Astrocyte of the hippocampus (primary cell): ENCODE data around the gene CAMKV.
A peak's percentile ranks its signal among the peaks of the same experiment; 100 is the strongest.
"Not testable (repeated sequence)": the region's sequence is repeated elsewhere in the genome, so short reads cannot be mapped to it uniquely, and the experiment has no call there.

Experiments used
- DNase-seq: peaks from one replicate; pipeline ENCODE4 v3.0.0; 2011; ENCODE audit warnings: low read depth, low spot score

The CAMKV gene, protein sequence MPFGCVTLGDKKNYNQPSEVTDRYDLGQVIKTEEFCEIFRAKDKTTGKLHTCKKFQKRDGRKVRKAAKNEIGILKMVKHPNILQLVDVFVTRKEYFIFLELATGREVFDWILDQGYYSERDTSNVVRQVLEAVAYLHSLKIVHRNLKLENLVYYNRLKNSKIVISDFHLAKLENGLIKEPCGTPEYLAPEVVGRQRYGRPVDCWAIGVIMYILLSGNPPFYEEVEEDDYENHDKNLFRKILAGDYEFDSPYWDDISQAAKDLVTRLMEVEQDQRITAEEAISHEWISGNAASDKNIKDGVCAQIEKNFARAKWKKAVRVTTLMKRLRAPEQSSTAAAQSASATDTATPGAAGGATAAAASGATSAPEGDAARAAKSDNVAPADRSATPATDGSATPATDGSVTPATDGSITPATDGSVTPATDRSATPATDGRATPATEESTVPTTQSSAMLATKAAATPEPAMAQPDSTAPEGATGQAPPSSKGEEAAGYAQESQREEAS

DNA sequence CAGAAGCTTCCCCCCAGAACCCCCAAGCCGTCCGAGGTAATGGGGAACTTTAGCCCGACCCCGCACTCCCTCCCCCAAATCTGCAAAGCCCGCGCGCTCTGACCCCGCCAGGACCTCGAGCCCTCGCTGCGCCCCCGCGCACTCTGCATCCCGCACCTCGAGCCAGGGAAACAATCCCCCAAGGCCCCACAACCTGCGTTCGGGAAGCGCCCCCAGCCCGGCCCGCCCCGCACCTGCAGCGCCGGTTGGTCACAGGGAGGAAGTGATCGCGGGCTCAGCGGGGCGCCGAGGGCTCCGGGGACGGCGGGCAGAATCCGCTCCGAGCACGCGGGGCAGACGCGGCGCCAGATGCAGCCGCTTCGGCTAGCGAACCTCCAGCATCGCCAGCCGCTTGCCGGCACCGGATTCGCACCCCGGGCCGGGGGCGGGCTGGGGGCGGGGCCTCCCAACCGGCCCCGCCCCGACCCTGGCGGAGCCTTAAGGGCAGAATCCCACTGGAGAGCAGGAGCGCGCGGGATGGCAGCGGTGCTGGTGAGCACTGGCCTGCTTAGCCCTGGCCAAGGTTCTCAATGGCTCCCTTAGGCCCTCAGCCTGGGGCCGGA is at the start of gene CAMKV:
CAMKV (minus strand) TSS at position 382 of the 602 bp plus-strand sequence. CDS start 7,518 bp downstream, outside the sequence.
- DNase-seq = peak; percentile 25

DNA sequence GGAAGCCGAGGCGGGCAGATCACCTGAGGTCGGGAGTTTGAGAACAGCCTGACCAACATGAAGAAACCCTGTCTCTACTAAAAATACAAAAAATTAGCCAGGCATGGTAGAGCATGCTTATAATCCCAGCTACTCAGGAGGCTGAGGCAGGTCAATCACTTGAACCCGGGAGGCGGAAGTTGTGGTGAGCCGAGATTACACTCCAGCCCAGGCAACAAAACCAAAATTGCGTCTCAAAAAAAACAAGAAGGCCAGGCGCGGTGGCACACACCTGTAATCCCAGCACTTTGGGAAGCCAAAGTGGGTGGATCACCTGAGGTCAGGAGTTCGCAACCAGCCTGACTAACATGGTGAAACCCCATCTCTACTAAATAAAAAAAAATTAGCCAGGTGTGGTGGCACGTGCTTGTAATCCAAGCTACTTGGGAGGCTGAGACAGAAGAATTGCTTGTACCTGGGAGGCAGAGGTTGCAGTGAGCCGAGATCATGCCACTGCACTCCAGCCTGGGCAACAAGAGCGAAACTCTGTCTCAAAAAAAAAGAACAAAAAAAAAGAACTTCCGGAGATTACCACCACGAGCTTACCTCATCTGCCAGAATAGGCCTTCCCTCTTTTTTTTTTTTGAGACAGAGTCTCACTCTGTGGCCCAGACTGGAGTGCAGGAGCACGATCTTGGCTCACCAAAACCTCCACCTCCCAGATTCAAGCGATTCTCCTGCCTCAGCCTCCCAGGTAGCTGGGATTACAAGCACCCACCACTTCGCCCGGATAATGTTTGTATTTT is 48.3 kb upstream of the CAMKV start:
- not testable (repeated sequence) for DNase-seq

DNA sequence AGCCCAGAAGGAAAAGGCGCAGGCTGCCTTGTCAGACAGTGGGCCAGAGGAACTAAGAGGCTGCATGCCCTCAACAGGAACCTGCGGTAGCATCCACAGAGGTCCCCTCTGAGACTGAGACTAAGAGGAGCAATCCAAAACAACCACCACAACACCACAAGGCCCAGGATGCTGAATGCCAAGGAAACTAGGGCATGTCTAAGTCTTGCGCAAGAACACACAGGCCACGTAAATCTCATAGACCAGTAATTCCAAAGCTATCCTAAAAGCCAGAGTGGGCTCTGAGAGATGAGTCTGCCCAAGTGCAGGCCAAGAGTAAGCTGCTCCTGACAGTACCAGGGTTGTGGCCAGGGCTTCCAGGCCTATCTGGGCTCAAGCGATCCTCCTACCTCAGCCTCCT is 47.0 kb upstream of the CAMKV start:
- no peak for DNase-seq

DNA sequence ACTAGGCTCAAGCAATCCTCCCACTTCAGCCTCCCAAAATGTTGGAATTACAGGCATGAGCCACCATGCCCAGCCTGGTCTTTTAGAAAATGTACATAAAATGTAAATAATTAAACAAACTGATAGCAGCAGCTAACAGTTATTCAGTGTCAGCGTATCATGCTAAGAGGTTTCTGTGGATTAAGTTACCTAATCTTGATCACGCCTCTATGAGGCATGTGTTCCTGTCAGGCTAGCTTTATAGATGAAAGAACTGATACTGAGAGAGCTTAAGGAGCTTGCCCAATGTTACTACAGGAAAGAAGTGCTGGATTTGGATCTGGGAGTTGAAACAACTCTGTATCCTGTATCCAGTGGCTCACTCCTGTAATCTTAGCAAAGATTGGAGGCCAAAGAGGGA is 45.2 kb upstream of the CAMKV start:
- DNase-seq = no peak

DNA sequence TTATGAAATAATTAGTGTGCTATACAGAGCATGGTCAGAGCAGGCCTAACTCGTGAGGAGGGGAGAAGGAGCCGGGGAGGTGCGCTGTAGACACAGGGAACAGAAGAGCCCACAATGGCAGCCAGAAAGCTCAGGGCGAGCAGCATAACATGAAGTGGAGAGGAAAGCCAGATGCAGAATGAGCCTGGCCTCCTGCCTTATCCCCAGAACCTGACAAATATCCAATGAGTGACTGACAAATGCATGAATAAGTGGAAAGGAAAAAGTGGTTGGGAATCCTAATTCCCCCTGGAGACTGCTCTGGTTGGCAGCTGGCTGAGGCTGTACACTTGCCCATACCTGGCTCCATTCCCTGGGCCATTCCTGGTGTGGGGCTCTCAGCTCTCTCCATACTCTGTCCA is 43.2 kb upstream of the CAMKV start:
- peak; percentile 54 for DNase-seq

DNA sequence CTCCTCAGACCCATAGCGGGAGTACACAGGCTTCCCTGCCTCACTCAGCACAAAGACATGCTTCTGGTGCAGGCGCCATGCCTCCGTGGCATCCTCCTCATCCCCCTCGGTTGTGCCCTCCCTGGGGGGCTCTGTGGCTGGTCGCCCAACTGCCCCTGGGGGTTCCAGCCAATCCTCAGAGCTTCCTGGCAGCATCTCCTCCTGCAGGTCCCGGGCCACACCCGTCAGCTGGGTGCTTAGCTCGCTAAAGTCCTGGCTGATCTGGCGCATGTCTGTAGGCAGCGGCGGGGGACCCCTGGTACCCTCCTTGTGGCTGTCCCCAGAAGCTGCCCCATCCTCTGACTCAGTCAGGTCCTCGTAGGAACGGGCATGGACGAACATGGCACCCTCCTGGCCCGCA is 41.9 kb upstream of the CAMKV start:
- DNase-seq = no peak

DNA sequence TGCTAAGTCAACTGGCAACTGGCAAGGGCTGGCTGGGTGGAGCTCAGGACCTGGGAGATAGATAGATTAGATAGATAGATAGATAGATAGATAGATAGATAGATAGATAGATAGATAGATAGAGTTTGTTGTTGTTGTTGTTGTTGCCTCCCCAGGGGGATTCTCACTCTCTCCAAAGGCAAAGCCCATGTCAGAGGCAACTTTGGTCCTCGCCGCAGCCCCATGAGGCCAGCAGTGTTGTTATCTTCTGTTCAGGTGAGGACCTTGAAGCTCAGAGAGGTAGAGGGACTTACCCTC is 41.4 kb upstream of the CAMKV start:
- DNase-seq = no peak

DNA sequence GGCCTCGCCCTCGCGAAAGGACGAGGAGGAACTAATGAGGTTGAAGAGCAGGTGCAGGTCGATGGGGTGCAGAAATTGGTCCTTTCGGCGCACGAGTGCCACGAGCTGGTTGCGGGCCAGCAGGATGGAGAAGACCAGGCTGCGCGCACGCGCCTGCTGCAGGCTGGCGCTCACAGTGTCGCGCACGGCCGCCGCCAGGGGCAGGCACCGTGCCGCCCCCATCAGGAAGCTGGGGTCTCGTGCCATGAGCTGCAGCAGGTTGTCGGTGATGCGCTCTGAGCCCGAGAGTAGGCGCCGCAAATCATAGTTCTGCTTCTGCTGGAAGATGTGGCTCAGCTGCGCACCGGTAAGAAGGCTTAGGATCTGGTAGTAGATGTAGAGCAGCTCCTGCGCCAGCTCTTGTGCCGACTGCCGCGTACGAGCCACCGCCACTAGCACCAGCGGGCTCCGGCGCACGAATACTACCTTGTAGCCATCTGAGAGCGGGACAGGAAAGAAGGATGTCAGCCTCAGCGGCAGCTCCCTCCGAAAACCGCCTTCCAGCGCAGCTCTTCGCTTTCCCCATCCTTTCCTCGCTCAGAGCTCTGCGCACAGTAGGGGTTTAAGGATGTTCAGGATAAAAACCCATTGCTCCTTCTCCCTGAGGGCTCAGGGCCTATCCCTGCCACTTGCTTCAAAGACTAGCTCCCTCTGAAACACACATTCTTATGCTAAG is 40.9 kb upstream of the CAMKV start:
- DNase-seq = no peak

DNA sequence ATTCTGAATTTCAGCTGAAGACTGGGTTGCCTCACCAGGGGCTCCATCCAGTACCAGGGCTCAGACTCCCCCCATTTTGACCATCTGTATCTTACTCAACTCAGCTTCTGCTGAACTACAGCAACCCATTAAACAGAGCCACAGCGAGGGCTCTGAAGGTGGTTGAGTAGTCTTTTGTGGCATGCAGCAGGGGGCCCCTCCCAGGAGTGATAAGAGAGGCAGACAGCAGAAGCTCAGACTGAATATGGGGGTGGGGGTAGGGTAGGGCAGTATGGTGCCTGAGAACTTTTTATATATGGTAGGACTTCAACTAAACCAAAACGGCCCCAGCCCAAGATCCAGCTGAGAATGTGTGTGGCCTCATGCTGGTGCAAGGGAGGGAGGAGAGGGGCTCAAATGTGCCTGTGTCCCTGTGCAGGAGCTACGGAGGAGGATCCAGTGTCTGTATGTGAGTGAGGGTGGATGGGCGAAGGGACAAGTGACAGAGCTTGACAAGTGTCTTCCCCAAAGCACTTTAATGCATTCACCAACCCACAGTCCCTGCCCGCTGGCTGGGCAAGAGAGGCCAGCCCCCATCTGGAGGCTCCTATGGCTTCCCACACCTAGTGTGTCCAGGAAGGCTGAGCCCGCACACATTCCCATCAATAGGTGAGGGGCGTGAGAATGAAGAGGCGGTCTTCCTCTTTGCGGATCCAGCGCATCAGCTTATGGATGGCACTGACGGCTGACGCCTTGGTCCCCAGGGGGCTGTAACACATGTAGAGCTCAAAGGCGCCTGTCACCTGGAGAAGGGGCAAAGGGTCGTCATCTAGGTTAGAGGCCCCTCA is 38.9 kb upstream of the CAMKV start:
- no peak for DNase-seq

DNA sequence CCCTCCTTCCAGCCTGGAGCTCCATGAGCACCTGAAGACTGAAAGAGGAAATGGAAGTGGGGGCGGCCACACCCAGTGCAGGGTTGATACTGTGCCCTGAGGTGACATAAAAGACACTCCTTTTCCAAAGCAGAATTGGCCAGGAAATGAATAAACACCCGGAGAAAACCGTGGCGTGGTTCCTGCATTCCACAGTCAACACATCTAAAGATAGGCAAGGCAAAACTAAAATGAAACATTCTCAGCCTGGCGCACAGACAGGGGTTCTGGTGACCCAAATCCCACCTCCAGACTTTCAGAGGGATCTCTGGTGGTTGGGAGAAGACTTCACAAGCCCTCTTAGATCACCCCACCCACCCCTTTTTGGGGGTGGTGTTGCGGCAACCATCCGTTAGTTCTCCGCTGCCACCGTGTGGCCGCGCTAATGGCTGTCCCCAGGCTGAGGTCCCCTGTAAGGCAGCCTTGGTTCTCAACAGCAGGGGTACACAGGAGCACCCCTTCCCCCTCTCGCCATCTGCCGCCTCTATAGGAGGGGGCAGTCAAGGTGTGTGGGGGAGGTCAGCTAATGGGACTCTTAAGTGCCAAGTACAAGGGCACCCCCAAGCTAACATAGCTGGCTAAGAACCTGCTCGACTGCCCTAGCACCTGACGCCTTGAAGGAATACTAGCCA is 36.5 kb upstream of the CAMKV start:
- DNase-seq = peak; percentile 69

DNA sequence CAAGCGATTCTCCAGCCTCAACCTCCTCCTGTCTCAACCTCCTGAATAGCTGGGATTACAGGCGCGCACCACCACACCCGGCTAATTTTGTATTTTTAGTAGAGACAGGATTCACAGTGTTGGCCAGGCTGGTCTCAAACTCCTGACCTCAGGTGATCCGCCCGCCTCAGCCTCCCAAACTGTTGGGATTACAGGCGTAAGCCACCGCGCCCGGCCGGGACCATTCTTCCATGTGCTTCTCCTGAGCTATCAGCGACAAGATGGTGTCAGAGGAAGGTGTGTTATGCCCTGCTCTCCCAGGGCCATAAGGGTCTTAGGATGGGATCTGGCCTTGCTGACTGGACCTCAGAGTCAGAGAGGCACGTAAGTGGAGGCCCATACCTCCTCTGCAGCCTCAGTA is 34.7 kb upstream of the CAMKV start:
- DNase-seq = not testable (repeated sequence)

DNA sequence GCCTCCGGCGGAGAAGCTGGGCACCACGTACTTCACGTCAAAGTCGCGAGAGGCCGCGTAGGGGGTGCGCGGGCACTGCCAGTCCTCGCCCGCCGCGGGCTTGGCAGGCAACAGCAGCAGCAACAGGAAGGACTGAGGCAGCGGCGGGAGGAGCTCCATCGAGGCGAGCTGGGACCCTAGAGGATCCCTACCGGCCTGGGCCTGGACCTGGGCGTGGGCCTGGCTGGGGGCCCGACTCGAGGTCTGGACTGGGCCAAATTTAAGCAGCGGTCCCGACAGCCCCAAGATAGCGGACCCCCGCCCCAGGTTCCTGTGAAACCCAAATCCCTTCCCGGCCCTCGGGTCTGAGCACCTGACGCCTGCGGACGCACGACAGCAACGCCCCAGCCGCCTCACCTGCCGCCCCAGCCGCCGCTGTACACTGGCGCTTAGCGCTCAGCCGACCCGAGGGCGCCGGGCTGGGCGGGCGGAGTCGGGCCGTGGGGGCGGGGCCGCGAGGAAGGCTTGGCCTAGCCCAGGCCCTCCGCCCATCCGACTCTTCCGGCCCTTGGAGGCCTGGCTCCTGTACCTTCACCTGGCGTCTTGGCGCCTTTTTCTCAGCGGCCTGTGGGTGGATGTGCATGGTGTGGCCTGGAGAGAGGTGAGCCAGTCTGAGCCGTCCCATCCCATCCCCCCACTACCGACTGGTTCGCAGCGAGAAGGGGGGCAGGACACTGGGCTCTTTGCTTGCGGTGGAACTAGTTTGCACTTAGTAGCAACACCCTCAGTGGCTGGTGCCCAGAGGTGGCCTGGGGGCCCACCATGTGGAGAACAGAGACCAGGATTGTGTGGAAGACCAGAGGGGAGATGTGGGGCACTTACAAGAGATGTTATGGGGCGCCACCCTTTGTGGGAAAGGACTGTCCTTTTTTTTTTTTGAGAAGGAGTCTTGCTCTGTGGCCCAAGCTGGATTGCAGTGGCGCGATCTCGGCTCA is 34.0 kb upstream of the CAMKV start, which contains the start of gene MST1R:
MST1R (minus strand) TSS at position 423 of the 974 bp plus-strand sequence; CDS start at position 159, 264 bp downstream.
- DNase-seq = peak; percentile 44

DNA sequence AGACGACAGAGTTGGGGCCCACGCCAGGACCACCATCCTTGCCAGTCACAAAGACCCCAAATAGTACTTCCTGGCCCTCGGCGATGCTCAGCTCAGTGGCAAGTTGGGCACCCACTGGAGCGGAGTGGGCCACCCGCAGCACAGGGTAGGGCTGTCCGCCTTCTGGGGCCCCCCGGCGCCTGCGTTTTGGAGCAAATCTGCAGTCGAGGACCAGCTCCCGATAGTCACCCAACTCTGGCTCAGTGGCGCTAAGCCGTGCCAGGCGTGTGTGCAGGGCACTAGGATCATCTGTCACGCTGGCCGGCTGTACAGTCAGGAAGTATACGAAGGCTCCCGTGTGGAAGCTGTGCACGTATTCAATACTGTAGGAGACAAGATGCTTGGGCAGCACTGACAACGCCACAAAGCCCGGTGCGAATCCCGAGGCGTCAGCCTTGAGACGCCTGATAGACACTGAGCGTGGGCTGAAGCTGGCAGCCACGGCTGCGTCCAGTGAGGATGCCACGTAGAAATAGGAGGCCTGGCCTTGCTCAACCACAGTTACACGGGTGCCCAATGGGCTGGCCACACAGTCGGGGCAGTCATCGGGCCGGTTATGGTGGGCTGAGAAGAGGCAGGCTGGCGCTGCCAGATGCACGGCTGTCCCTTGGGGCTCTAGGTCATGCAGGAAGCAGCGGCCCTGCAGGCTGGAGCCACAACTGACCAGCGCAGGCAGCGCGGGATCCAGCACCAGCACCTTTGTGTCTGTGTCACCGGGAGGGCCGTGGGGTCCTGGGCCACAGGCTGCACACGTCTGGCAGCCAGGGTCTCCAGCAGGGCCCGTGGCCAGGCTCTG is 33.0 kb upstream of the CAMKV start:
- no peak for DNase-seq

DNA sequence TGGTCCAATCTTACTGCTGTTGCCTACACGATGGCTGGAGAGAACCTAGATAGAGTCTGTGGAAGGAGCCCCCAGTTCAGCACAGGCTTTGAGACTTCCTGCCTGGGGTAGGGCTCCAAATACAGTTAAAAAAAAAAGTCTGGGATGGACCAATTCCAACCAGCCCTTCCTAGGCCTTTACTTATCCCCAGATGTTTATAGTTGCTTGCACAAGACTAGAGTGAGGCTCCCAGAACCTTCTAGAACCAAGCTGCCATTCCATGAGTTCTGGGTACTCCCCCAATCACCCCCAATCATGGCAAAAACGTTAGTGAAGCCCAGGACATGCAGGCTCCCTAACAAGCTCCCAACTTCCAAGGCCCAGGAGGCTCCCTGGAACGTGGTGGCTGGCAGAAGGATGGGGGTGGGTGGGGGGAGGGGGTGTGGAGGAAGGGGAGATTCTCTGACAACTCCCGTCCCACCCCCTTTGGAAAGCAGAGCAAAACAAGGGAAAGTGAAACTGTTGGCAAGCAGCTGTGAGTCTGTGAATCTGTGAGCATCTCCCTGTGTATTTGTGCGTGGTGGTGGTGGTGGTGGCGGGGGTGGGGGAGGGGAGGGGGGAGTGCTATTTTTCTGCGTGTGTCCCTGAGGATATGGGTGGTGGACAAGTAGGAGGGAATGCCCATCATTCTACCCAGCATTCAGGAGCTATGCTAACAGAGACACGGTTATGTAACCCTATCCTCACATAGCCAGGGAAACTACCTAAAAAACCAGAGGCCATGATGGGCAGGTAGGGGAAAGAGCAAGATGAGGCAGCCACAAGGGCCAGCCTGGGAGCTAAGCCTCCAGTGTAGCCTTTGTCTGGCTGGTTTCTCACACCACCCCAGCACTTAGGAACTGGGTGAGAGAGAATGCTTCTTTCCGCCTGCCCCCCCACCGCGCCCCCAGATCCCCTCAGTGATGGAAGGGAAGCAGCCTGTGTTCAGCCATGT is 31.9 kb upstream of the CAMKV start:
- no peak for DNase-seq

DNA sequence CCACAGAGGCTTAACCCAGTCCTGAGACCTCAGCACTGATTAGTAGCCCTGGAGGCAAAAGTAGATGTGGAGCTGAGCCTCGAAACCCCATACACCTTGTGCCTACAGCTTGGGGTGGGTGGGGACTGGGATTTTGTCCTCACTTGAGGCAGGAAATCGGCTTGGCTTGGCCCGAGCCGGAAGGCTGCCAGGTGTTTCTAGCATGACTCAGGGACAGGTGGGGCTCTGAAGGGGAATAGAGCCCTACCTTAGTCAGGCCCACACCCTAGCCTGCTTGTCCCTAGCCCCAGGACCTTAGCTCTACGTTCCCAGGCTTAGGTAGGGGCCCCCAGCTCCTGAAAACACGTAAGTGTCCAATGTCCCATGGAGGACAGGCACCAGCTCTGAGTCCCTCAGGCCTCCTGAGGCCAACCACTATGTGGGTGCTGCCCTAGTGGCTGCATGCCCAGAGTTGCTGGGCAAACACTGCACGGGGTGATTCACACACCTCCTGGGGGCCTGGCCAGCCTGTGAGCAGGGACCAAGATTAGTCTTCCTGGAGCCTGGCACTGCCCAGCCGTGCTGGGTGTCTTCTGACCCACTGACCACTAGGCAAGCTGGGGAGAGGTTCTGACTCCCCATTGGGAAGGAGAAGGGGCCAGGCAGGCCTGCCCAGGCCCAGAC is 30.9 kb upstream of the CAMKV start:
- DNase-seq = peak; percentile 84

DNA sequence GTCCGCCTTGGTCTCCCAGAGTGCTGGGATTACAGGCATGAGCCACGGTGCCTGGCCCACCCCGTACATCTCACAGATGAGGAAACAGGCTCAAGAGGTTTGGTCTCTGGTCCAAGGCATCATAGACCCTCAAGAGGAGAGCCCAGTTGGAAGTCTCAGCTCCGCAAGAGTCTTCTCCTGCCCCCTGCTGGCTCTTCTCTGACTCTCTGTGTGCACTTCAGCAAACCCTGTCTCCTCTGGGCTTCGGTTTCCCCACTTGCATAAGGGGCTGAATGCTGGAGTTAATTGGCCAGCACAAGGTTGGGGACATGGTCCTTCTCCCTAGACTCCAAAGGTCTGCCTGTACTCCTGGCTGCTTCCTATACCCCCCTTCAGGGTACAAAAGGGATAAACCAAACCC is 30.1 kb upstream of the CAMKV start:
- no peak for DNase-seq
